LNCAP (cell line): Measurements from ENCODE around the gene EFEMP2.

ENCODE experiments used
- CTCF ChIP-seq: fragments of 450-650 bp; IDR thresholded peaks from 2 replicates; pipeline ENCODE4 v1.5.1; 2017; ENCODE audit warnings: mild to moderate bottlenecking

The EFEMP2 gene

GRCh38 chr11:65911682-65912568 is 39.3 kb upstream of the EFEMP2 start:
- peak; percentile 43; the same call in 1 of the 2 replicates for TF ChIP-seq CTCF

- TF ChIP-seq CTCF: no peak
These were observed 35.3 kb upstream of the EFEMP2 start for GRCh38 chr11:65907878-65908277.

- TF ChIP-seq CTCF: no peak
These were observed 34.0 kb upstream of the EFEMP2 start for GRCh38 chr11:65906602-65907001.

- TF ChIP-seq CTCF: no peak
These were observed 31.1 kb upstream of the EFEMP2 start for GRCh38 chr11:65903715-65904114.

- TF ChIP-seq CTCF: no peak
These were observed 30.5 kb upstream of the EFEMP2 start for GRCh38 chr11:65903068-65903481.

GRCh38 chr11:65900899-65901180 is 28.2 kb upstream of the EFEMP2 start:
- no peak for TF ChIP-seq CTCF

GRCh38 chr11:65900125-65900898 is 27.7 kb upstream of the EFEMP2 start, which contains the start of gene FOSL1:
Gene FOSL1 (minus strand): TSS chr11:65900388. CDS start chr11:65900339, 49 bp downstream.
- TF ChIP-seq CTCF: no peak
